VCaP (cell line): Measurements from ENCODE around the gene UST.

ENCODE experiments used
- H3K27ac ChIP-seq: fragments of 450-650 bp; 2 replicates; pipeline ENCODE4 v1.5.1; 2017
- CTCF ChIP-seq: fragments of 450-650 bp; conservative IDR thresholded peaks from 2 replicates; pipeline ENCODE4 v1.5.1; 2017; ENCODE audit warnings: mild to moderate bottlenecking, moderate library complexity

The UST gene

GRCh38 chr6:148932208-148932607 lies 185.4 kb downstream of the UST start:
- no peak for TF ChIP-seq CTCF
- no peak overlapping the region for H3K27ac ChIP-seq

- H3K27ac ChIP-seq, result no peak overlapping the region
- TF ChIP-seq CTCF, result no peak
These were observed 185.9 kb downstream of the UST start for GRCh38 chr6:148932731-148933130.

GRCh38 chr6:148934539-148934938 lies 187.7 kb downstream of the UST start:
- TF ChIP-seq CTCF, result no peak
- H3K27ac ChIP-seq, result no peak overlapping the region

GRCh38 chr6:148934961-148935360 lies 188.1 kb downstream of the UST start:
- TF ChIP-seq CTCF, result no peak
- no peak overlapping the region for H3K27ac ChIP-seq

GRCh38 chr6:148935705-148936435 lies 189.0 kb downstream of the UST start:
- no peak overlapping the region for H3K27ac ChIP-seq
- no peak for TF ChIP-seq CTCF

- TF ChIP-seq CTCF, result no peak
- H3K27ac ChIP-seq, result no peak overlapping the region
These were observed 196.6 kb downstream of the UST start for GRCh38 chr6:148943451-148943850.

GRCh38 chr6:148944608-148945007 lies 197.8 kb downstream of the UST start:
- H3K27ac ChIP-seq, result no peak overlapping the region
- no peak for TF ChIP-seq CTCF
